ENCODE measurements around the gene LYSMD4.

The LYSMD4 gene

GRCh38 chr15:99683000-99683670, 50.1 kb downstream of the LYSMD4 start:
- Histone ChIP-seq H3K27ac (no peak overlapping the region), H3K9me3 (peaks cover 0 to 8% (median 6%) of the 10 kb centered on the region in 3 donors), H3K27me3 (no peaks in the 10 kb centered on the region), H3K4me1 (peaks cover 0 to 9% (median 0%) of the 10 kb centered on the region in 4 donors), H3K4me3 (no peak overlapping the region), H3K36me3 (peaks cover 11 to 45% (median 19%) of the 10 kb centered on the region in 3 donors)
- no peak for TF ChIP-seq CTCF (IDR thresholded peaks at IDR 0.05)
- no peak for DNase-seq
- intact Hi-C loops (cut with DNase I; ENCODE audit: low total_unique reads) = no loop called here

GRCh38 chr15:99682455-99682854, 50.8 kb downstream of the LYSMD4 start:
- TF ChIP-seq CTCF (IDR thresholded peaks at IDR 0.05) = no peak
- intact Hi-C loops (cut with DNase I; ENCODE audit: low total_unique reads) = no loop called here
- no peak overlapping the region for H3K4me3 ChIP-seq
- H3K4me1 ChIP-seq = peaks cover 0 to 12% (median 2%) of the 10 kb centered on the region in 4 donors
- H3K27me3 ChIP-seq = no peaks in the 10 kb centered on the region
- peaks cover 11 to 38% (median 18%) of the 10 kb centered on the region in 3 donors for H3K36me3 ChIP-seq
- no peak overlapping the region for H3K27ac ChIP-seq
- no peak for DNase-seq
- H3K9me3 ChIP-seq = peaks cover 0 to 8% (median 6%) of the 10 kb centered on the region in 3 donors

GRCh38 chr15:99681990-99682389, 51.2 kb downstream of the LYSMD4 start:
- intact Hi-C loops (cut with DNase I; ENCODE audit: low total_unique reads) = no loop called here
- Histone ChIP-seq H3K27me3 (no peaks in the 10 kb centered on the region), H3K27ac (no peak overlapping the region), H3K4me1 (peaks cover 0 to 15% (median 3%) of the 10 kb centered on the region in 4 donors), H3K4me3 (no peak overlapping the region), H3K9me3 (peaks cover 0 to 8% (median 6%) of the 10 kb centered on the region in 3 donors), H3K36me3 (peaks cover 11 to 33% (median 14%) of the 10 kb centered on the region in 3 donors)
- no peak for DNase-seq
- no peak for TF ChIP-seq CTCF (IDR thresholded peaks at IDR 0.05)

GRCh38 chr15:99680276-99680675, 53.0 kb downstream of the LYSMD4 start:
- DNase-seq = no peak
- Histone ChIP-seq H3K4me3 (no peak overlapping the region), H3K36me3 (peaks cover 19 to 39% (median 24%) of the 10 kb centered on the region in 3 donors), H3K9me3 (no peaks in the 10 kb centered on the region), H3K27ac (no peak overlapping the region), H3K27me3 (no peaks in the 10 kb centered on the region), H3K4me1 (peaks cover 0 to 15% (median 3%) of the 10 kb centered on the region in 4 donors)
- intact Hi-C loops (cut with DNase I; ENCODE audit: low total_unique reads) = no loop called here
- no peak for TF ChIP-seq CTCF (IDR thresholded peaks at IDR 0.05)

- peak overlapping the region; percentile 4 to 37 for H3K27ac ChIP-seq
- peaks cover 0 to 19% (median 4%) of the 10 kb centered on the region in 4 donors for H3K4me1 ChIP-seq
- peaks cover 23 to 36% (median 29%) of the 10 kb centered on the region in 3 donors for H3K36me3 ChIP-seq
- TF ChIP-seq CTCF (IDR thresholded peaks at IDR 0.05) = no peak
- no peaks in the 10 kb centered on the region for H3K27me3 ChIP-seq
- intact Hi-C loops (cut with DNase I; ENCODE audit: low total_unique reads) = no loop called here
- H3K9me3 ChIP-seq = no peaks in the 10 kb centered on the region
- DNase-seq = no peak
- H3K4me3 ChIP-seq = no peak overlapping the region
Measured at GRCh38 chr15:99677540-99678134, 55.6 kb downstream of the LYSMD4 start.

Data from tibial artery (tissue), 4 donors.